Ishikawa (cell line): ENCODE results near the gene SDK1.

Experiments
- EGR1 ChIP-seq: IDR thresholded peaks from 2 replicates; pipeline ENCODE4 v1.6.1; 2012
- EP300 ChIP-seq: IDR thresholded peaks from 2 replicates; pipeline ENCODE4 v1.6.1; 2012; ENCODE audit warnings: borderline replicate concordance
- MAX ChIP-seq: IDR thresholded peaks from 2 replicates; pipeline ENCODE4 v1.6.1; 2012
- REST ChIP-seq: IDR thresholded peaks from 2 replicates; pipeline ENCODE4 v1.6.1; 2012; ENCODE audit warnings: low read depth, mild to moderate bottlenecking

GRCh38 chr7:4077980-4078379, 776.9 kb downstream of the SDK1 start:
- TF ChIP-seq MAX (no peak), EP300 (no peak), REST (no peak), EGR1 (no peak)
